Mucosa of descending colon (tissue), 3 donors: ENCODE measurements around the gene PATJ. TPM values are rescaled to one million over a fixed set of nuclear protein-coding genes. Genes with fewer than 3 reads are reported as not detected.
A peak's percentile ranks its signal among the peaks of the same experiment; 100 is the strongest.

Experiments
- ATAC-seq: fragments of 200-7000 bp; cut with Tn5 transposase; one replicate; pipeline ENCODE4 v1.9.1; 2020; ENCODE audit warnings: mild to moderate bottlenecking, moderate library complexity
- DNase-seq, 3 donors: peaks; one replicate each; pipeline ENCODE4 v3.0.0-alpha.2; 2020
- H3K36me3 ChIP-seq: fragments of 200-600 bp; one replicate; pipeline ENCODE4 v1.8.0; 2021; ENCODE audit warnings: low read depth, mild to moderate bottlenecking
- H3K4me1 ChIP-seq: fragments of 200-600 bp; one replicate; pipeline ENCODE4 v1.8.0; 2021; ENCODE audit warnings: low read depth, mild to moderate bottlenecking
- H3K4me3 ChIP-seq: fragments of 200-600 bp; one replicate; pipeline ENCODE4 v1.8.0; 2021; ENCODE audit warnings: mild to moderate bottlenecking
- H3K9me3 ChIP-seq: fragments of 200-600 bp; one replicate; pipeline ENCODE4 v1.8.0; 2021; ENCODE audit warnings: mild to moderate bottlenecking
- intact Hi-C, 2 donors: fragments of 100-400 bp; cut with DNase I in 1 of 2; cut with micrococcal nuclease in 1 of 2; formaldehyde crosslinking; loops; one replicate each; pipeline versions ENCODE4 v1.11.0 to v1.11.1; 2022; cut with DNase I, micrococcal nuclease
- total RNA-seq, 3 donors: library from RNA; stranded (reverse); fragmentation: NEBNext Ultra II Directional in 2 of 3; extraction: Animal tissue kit (Norgen Biotek cat#: 25700) in 2 of 3; gene quantifications; one replicate each; pipeline versions ENCODE4 v1.2.1 to v1.2.4, GENCODE V29; 2021 to 2023
- TF ChIP-seq, protein P1 (sequence below): fragments of 200-600 bp; IDR thresholded peaks from one replicate; pipeline ENCODE4 v1.8.0; 2022; ENCODE audit warnings: antibody characterized with exemption, mild to moderate bottlenecking
- donor health status: DM: no; HTN: no; CAD: no; lungs with moderate emphysema.
- donor health status: DM: no; HTN: no; CAD: no.
- donor health status: DM: no; HTN: yes; CAD: no.

Gene PATJ
- total RNA-seq, 3 donors from 2014 or later = 58.6 to 112 (median 65.9) TPM

DNA sequence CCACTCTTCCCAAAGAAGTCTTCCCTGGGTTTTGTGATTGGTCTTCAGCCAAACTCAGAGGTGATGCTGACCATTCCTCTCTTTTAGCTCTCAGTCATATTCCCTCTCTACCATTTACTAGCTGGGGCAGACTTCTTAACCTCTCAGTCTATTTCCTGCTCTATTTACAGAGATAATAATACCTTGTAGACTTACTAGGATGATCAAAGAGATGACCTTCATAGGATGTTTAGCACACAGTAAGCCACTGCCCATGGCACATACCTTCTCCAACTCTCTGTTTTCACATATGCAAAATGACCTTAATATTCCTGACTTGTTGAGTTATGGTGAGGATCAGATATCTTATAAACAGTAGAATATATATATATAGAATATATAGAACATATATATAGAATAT, 346.2 kb downstream of the PATJ start:
- no peaks in the 10 kb centered on the region for H3K9me3 ChIP-seq
- ATAC-seq = no peak
- TF ChIP-seq, protein P1, sequence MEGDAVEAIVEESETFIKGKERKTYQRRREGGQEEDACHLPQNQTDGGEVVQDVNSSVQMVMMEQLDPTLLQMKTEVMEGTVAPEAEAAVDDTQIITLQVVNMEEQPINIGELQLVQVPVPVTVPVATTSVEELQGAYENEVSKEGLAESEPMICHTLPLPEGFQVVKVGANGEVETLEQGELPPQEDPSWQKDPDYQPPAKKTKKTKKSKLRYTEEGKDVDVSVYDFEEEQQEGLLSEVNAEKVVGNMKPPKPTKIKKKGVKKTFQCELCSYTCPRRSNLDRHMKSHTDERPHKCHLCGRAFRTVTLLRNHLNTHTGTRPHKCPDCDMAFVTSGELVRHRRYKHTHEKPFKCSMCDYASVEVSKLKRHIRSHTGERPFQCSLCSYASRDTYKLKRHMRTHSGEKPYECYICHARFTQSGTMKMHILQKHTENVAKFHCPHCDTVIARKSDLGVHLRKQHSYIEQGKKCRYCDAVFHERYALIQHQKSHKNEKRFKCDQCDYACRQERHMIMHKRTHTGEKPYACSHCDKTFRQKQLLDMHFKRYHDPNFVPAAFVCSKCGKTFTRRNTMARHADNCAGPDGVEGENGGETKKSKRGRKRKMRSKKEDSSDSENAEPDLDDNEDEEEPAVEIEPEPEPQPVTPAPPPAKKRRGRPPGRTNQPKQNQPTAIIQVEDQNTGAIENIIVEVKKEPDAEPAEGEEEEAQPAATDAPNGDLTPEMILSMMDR = no peak
- H3K36me3 ChIP-seq = no peaks in the 10 kb centered on the region
- no peak for DNase-seq
- H3K4me1 ChIP-seq = peaks cover 2% of the 10 kb centered on the region
- intact Hi-C loops = no loop called here
- no peak overlapping the region for H3K4me3 ChIP-seq

DNA sequence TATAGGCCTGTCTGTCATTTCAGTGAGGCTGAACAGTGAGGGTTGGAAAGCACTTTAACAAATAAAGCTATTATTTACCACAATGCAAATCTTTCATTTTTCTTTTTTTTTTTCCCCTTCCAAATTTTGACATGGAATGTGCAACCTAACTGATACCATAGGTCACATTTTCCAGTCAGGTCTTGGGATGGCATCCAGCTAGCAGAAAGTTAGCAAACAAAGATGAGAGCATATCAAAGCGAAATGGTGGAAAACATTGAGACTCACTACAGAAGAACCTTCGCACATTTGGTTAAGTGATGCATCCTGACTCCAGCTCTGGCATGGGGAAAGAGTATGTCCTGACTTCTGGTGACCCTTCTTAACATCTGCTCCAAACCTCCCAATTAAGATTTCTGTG, 347.3 kb downstream of the PATJ start:
- H3K9me3 ChIP-seq = no peaks in the 10 kb centered on the region
- H3K36me3 ChIP-seq = no peaks in the 10 kb centered on the region
- DNase-seq (no peak), ATAC-seq (no peak)
- intact Hi-C loops = no loop called here
- TF ChIP-seq, protein P1 = no peak
- peaks cover 2% of the 10 kb centered on the region for H3K4me1 ChIP-seq
- no peak overlapping the region for H3K4me3 ChIP-seq

DNA sequence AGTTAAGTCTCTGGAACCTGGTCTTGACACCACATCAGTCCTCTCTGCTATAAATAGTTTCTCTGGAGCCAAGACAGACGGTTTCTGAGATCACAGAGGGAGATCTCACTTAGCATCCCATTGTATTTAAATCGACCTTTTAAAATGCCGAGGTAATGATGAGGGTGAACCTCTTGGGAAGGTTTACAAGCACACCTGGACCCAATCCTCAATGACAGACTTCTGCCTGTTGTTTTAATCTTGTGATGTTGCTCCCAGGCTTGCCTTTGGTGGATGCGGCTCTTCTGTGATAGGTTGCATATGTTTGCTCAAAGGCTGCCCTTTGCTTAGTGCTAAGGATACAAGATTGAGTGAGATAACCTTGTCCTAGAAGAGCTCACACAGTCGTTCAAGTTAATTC, 347.7 kb downstream of the PATJ start:
- intact Hi-C loops = no loop called here
- no peaks in the 10 kb centered on the region for H3K36me3 ChIP-seq
- ATAC-seq (no peak), DNase-seq (no peak)
- no peak overlapping the region for H3K4me3 ChIP-seq
- H3K9me3 ChIP-seq = no peaks in the 10 kb centered on the region
- H3K4me1 ChIP-seq = peaks cover 2% of the 10 kb centered on the region
- TF ChIP-seq, protein P1 = no peak

DNA sequence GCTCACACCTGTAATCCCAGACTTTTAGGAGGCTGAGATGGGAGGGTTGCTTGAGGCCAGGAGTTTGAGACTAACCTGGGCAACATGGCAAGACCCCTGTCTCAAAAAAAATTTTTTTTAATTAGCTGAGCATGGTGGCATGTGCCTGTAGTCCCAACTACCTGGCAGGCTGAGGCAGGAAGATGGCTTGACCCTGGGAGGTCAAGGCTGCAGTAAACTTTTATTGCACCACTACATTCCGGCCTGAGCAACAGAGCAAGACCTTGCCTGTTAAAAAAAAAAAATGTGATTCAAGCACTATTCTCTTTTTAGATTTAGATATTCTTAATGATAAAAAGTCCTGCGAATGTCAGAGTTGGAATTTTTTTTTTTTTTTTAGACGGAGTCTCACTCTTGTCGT, 349.8 kb downstream of the PATJ start:
- intact Hi-C loops = no loop called here
- TF ChIP-seq, protein P1 = no peak
- ATAC-seq (peak; percentile 42), DNase-seq (no peak)
- Histone ChIP-seq H3K4me1 (peaks cover 2% of the 10 kb centered on the region), H3K36me3 (no peaks in the 10 kb centered on the region), H3K4me3 (no peak overlapping the region), H3K9me3 (no peaks in the 10 kb centered on the region)

DNA sequence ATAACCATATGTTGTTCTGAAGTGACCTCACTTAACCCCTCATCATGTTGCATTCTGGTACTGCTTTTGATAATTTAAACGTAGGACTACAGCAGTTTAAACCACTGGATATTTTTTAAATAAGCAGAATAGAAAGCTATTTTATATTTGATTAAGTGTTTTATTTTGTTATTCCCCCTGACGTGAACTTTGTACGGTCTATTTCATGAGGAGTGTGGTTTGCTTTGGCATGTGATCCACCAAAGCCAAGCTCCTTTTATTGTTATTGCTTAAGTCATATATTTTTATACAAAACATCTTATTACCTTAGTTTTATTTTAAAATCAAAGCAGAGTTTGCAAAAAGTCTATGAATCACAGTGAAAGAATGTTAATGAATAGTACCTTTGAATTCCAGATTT, 351.0 kb downstream of the PATJ start:
- H3K4me1 ChIP-seq = peaks cover 2% of the 10 kb centered on the region
- no peaks in the 10 kb centered on the region for H3K9me3 ChIP-seq
- no peaks in the 10 kb centered on the region for H3K36me3 ChIP-seq
- intact Hi-C loops = no loop called here
- ATAC-seq = no peak
- TF ChIP-seq, protein P1 = no peak
- no peak for DNase-seq
- H3K4me3 ChIP-seq = no peak overlapping the region

DNA sequence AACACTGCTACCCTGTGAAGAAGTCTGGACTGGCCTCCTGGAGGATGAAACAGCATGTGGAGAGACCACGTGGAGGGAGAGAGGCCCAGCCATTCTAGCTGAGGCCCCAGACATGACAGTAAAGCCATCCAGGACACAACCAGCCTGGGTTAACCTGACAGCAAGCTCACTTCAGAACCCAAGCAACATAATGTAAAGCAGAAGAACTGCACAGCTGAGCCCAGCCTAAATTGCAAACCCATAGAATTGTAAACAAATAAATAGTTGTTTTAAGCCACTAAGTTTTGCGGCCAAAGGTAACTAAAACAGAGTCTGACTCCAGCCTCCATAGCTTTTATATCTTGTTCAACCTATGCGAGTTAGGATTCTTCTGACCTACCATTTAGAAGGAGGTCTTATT, 355.2 kb downstream of the PATJ start:
- Histone ChIP-seq H3K9me3 (no peaks in the 10 kb centered on the region), H3K4me3 (no peak overlapping the region), H3K4me1 (no peaks in the 10 kb centered on the region), H3K36me3 (no peaks in the 10 kb centered on the region)
- TF ChIP-seq, protein P1 = no peak
- no peak for DNase-seq
- ATAC-seq = no peak
- intact Hi-C loops = no loop called here
